Endothelial cell of umbilical vein (primary cell): ENCODE measurements around the gene SFTPB. TPM values are rescaled to one million over a fixed set of nuclear protein-coding genes. Genes with fewer than 3 reads are reported as not detected.
"Not testable (repeated sequence)": the region's sequence is repeated elsewhere in the genome, so short reads cannot be mapped to it uniquely, and the experiment has no call there.

Experiments
- BruUV-seq: library from RNA; stranded (reverse); fragments of 400-500 nt; replicated peaks from 2 replicates; lab custom pipeline; 2021; lab: Mats Ljungman, UMichigan
- CTCF ChIA-PET: fragments of 300-600, 350-600 bp; sonication (Branson Sonifier 250); formaldehyde crosslinking; loops from one replicate; lab custom pipeline; 2021; ENCODE audit warnings: antibody characterized with exemption, inconsistent platforms; lab: Charles Lee
- POLR2A ChIA-PET: fragments of 300-600, 350-600 bp; sonication (Branson Sonifier 250); formaldehyde crosslinking; loops from one replicate; lab custom pipeline; 2021; ENCODE audit warnings: antibody characterized with exemption, inconsistent platforms; lab: Charles Lee
- DNase-seq: peaks from one replicate; pipeline ENCODE4 v3.0.0-alpha.2; 2011; ENCODE audit warnings: low read depth, low spot score
- FAIRE-seq: peaks from 2 replicates; lab custom pipeline; 2011; peaks lifted over from hg19 to GRCh38; lab: Jason Lieb, UNC
- H2AFZ ChIP-seq: 2 replicates; pipeline ENCODE4 v1.6.0; 2012; ENCODE audit warnings: low read depth, low read length, control low read depth, inconsistent platforms
- H3K27ac ChIP-seq: 2 replicates; pipeline ENCODE4 v1.5.1; 2011; ENCODE audit warnings: low read depth, mild to moderate bottlenecking, control low read depth, low read length, moderate library complexity; ENCODE audit not compliant: insufficient read depth
- H3K27me3 ChIP-seq, 2 experiments: 2 replicates each; pipeline versions ENCODE4 v1.6.0 to v1.6.1; 2011; ENCODE audit warnings: low read length in 2 of 2, mixed read lengths in 1 of 2; ENCODE audit not compliant: control insufficient read depth in 2 of 2, insufficient read depth in 2 of 2
- H3K36me3 ChIP-seq, 2 experiments: 2 replicates in 1 of 2; 3 replicates in 1 of 2; pipeline ENCODE4 v1.5.1; 2011; ENCODE audit warnings: low read length in 2 of 2, mild to moderate bottlenecking in 1 of 2, moderate library complexity in 1 of 2; ENCODE audit not compliant: control insufficient read depth in 2 of 2, insufficient read depth in 2 of 2; ENCODE audit errors: extremely low read depth in 1 of 2
- H3K4me1 ChIP-seq: 3 replicates; pipeline ENCODE4 v1.5.1; 2011; ENCODE audit warnings: mild to moderate bottlenecking, low read length; ENCODE audit not compliant: control insufficient read depth, insufficient read depth; ENCODE audit errors: extremely low read depth
- H3K4me2 ChIP-seq: 2 replicates; pipeline ENCODE4 v1.6.1; 2011; ENCODE audit warnings: low read length, control low read depth, mixed read lengths; ENCODE audit not compliant: insufficient read depth
- H3K4me3 ChIP-seq, 3 experiments: fragments of 200-600 bp in 1 of 3; sonication (generic), shearing (Covaris generic) in 1 of 3; replicated peaks in 1 of 3; 2 replicates each; pipeline ENCODE4 v1.5.1; 2011 to 2016; ENCODE audit warnings: control low read depth in 3 of 3, low read length in 3 of 3, mild to moderate bottlenecking in 2 of 3, inconsistent platforms in 1 of 3, low read depth in 1 of 3, moderate library complexity in 1 of 3; ENCODE audit not compliant: insufficient read depth in 1 of 3
- H3K79me2 ChIP-seq: 2 replicates; pipeline ENCODE4 v1.6.0; 2012; ENCODE audit warnings: low read length, inconsistent platforms; ENCODE audit not compliant: control insufficient read depth, insufficient read depth
- H3K9ac ChIP-seq: replicated peaks from 2 replicates; pipeline ENCODE3; 2011; ENCODE audit warnings: low read length, control low read depth; ENCODE audit not compliant: insufficient read depth; ENCODE audit errors: extremely low read depth
- H3K9me1 ChIP-seq: replicated peaks from 3 replicates; pipeline ENCODE4 v1.6.0; 2011; ENCODE audit warnings: mild to moderate bottlenecking, low read length; ENCODE audit not compliant: control insufficient read depth, insufficient read depth; ENCODE audit errors: extremely low read depth
- H3K9me3 ChIP-seq: replicated peaks from 2 replicates; pipeline ENCODE4 v1.5.1; 2012; ENCODE audit warnings: low read length, inconsistent platforms; ENCODE audit not compliant: control insufficient read depth, insufficient read depth
- H4K20me1 ChIP-seq: replicated peaks from 2 replicates; pipeline ENCODE3; 2011; ENCODE audit warnings: mild to moderate bottlenecking, low read length; ENCODE audit not compliant: control insufficient read depth, insufficient read depth; ENCODE audit errors: extremely low read depth
- CTCF ChIP-seq, 2 donors: IDR thresholded peaks; 1 replicate in 1 of 2; 2 replicates in 1 of 2; pipeline ENCODE4 v1.5.1; 2011; ENCODE audit warnings: low read length in 2 of 2, mild to moderate bottlenecking in 2 of 2, moderate library complexity in 2 of 2, control low read depth in 1 of 2, inconsistent platforms in 1 of 2, low read depth in 1 of 2; ENCODE audit not compliant: insufficient read depth in 1 of 2; ENCODE audit errors: extremely low read depth in 1 of 2
- EZH2 ChIP-seq: IDR thresholded peaks from 2 replicates; pipeline ENCODE4 v1.6.1; 2012; ENCODE audit warnings: borderline replicate concordance, low read depth, mild to moderate bottlenecking, moderate library complexity, low read length, inconsistent platforms; ENCODE audit not compliant: severe bottlenecking
- FOS ChIP-seq: IDR thresholded peaks from 2 replicates; pipeline ENCODE4 v1.6.1; 2011; ENCODE audit warnings: mild to moderate bottlenecking, low read length, moderate library complexity, borderline replicate concordance; ENCODE audit not compliant: insufficient read depth
- GATA2 ChIP-seq: IDR thresholded peaks from 2 replicates; pipeline ENCODE4 v1.7.0; 2011; ENCODE audit warnings: low read depth, mild to moderate bottlenecking, moderate library complexity, mixed read lengths, low read length; ENCODE audit not compliant: insufficient read length, insufficient read depth
- JUN ChIP-seq: IDR thresholded peaks from 2 replicates; pipeline ENCODE4 v1.6.1; 2011; ENCODE audit warnings: borderline replicate concordance, low read depth; ENCODE audit not compliant: insufficient read length, insufficient read depth
- MAX ChIP-seq: IDR thresholded peaks from 2 replicates; pipeline ENCODE4 v1.6.1; 2011; ENCODE audit not compliant: insufficient read depth, insufficient read length
- MYC ChIP-seq: IDR thresholded peaks from one replicate; pipeline ENCODE4 v1.6.1; 2011; ENCODE audit warnings: mild to moderate bottlenecking, low read depth, low read length
- POLR2A ChIP-seq: IDR thresholded peaks from 2 replicates; pipeline ENCODE4 v1.6.1; 2012; ENCODE audit warnings: low read depth, mild to moderate bottlenecking, control low read depth, low read length
- POLR2AphosphoS5 ChIP-seq: IDR thresholded peaks from 2 replicates; pipeline ENCODE4 v1.6.1; 2012; ENCODE audit warnings: low read depth, mild to moderate bottlenecking, control low read depth, low read length, moderate library complexity; ENCODE audit not compliant: insufficient read depth
- dilution Hi-C: fragments of 300-500 bp; cut with MboI; formaldehyde crosslinking; loops from one replicate; pipeline ENCODE4 v1.15.0; 2019; ENCODE audit warnings: low sequenced_read_pairs; ENCODE audit not compliant: extremely low pct_ligation_motif_present
- intact Hi-C: fragments of 100-400 bp; cut with micrococcal nuclease; formaldehyde crosslinking; loops from one replicate; pipeline ENCODE4 v1.10.0; 2022
- polyA plus RNA-seq, 4 experiments: library from polyadenylated mRNA; depleted of rRNA in 3 of 4; stranded (reverse) in 3 of 4; unstranded in 1 of 4; fragments of >200 nt; gene quantifications; 2 replicates each; pipeline versions ENCODE4 v1.2.1 to v1.2.3, GENCODE V29; 2011 to 2012; ENCODE audit warnings: missing spikeins in 1 of 4
- total RNA-seq: library from RNA; stranded (reverse); gene quantifications from 2 replicates; pipeline ENCODE4 v1.2.3, GENCODE V29; 2021

SFTPB gene
- total and polyA plus RNA-seq, 2 donors (not counting 3 experiments of a cell fraction or from before 2014, with no cell fraction given), result not detected

GRCh38 chr2:85659324-85659981, 8.5 kb downstream of the SFTPB start:
- Histone ChIP-seq H3K9ac (no peak overlapping the region), H3K9me1 (no peaks in the 10 kb centered on the region), H4K20me1 (no peaks in the 10 kb centered on the region), H3K27ac (no peak overlapping the region), H3K27me3 (no peaks in the 10 kb centered on the region), H3K4me2 (no peak overlapping the region), H3K36me3 (peaks cover 0 to 6% of the 10 kb centered on the region in 2 experiments), H3K79me2 (no peaks in the 10 kb centered on the region), H3K9me3 (no peaks in the 10 kb centered on the region), H3K4me1 (peaks cover 23% of the 10 kb centered on the region), H2AFZ (no peak overlapping the region), H3K4me3 (no peak overlapping the region)
- TF ChIP-seq EZH2 (no peak), POLR2A (no peak), MYC (no peak), MAX (no peak), CTCF (IDR thresholded peaks at IDR 0.05; ENCODE audit: extremely low read depth in 1 of 2, insufficient read depth in 1 of 2, low read depth in 1 of 2, low read length in 2 of 2) (no peak), POLR2AphosphoS5 (no peak), GATA2 (no peak), FOS (no peak), JUN (no peak)
- dilution Hi-C loops, result no loop called here
- DNase-seq (no peak), FAIRE-seq (no peak)
- intact Hi-C loops, result no loop called here
- POLR2A ChIA-PET, result no interaction called here
- CTCF ChIA-PET, result interaction anchor here (1.0 to 5.3 kb wide), 5 partner anchors 11 to 22 kb away, joined by 3 to 54 read pairs (median 4); no protein-coding TSS in a partner anchor
- no TSS peak for BruUV-seq

- H3K9me1 ChIP-seq, H3K9ac ChIP-seq, H3K36me3 ChIP-seq, H3K27me3 ChIP-seq, H4K20me1 ChIP-seq, BruUV-seq, H3K9me3 ChIP-seq, FAIRE-seq, intact Hi-C loops, H2AFZ ChIP-seq, H3K79me2 ChIP-seq, H3K4me3 ChIP-seq, H3K4me2 ChIP-seq, DNase-seq, dilution Hi-C loops, H3K27ac ChIP-seq: not testable (repeated sequence)
- ChIA-PET POLR2A (interaction anchor here (0.7 kb wide), 1 partner anchor 269 kb away, joined by 3 read pairs; no protein-coding TSS in a partner anchor), CTCF (interaction anchor here (0.8 to 5.3 kb wide), 5 partner anchors 9 to 170 kb away, joined by 3 to 54 read pairs (median 6); no protein-coding TSS in a partner anchor)
- peaks cover 16% of the 10 kb centered on the region for H3K4me1 ChIP-seq
Observed at GRCh38 chr2:85657399-85657798, 10.6 kb downstream of the SFTPB start.
